Measurements from ENCODE around the gene RGS14.
A peak's percentile ranks its signal among the peaks of the same experiment; 100 is the strongest.

RGS14 gene

DNA sequence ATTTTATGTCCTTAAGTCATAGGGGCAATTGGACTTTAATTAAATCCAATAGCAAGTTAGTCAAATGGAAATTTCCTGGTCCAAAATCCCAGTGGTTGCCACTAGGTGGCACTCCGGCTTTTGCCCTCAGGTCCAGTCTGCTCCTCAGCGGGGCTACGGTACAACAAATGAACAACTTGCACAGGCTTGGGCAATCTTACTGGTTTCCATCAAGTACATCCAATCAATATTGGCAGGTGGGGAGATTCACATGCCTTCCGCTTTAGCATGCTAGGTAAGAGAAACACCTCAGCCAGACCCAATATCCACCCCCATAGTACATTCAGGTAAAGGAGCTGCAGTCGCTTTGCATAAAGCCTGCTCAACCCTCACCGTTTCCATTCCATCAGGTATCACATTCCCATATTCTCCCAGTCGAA is 39.8 kb upstream of the RGS14 start:
- H4K20me1 ChIP-seq (ENCODE audit: insufficient read depth, low read length), result no peaks in the 10 kb centered on the region
- H3K4me3 ChIP-seq (ENCODE audit: low read length), result no peak overlapping the region
- no peaks in the 10 kb centered on the region for H3K9me2 ChIP-seq (replicated peaks; ENCODE audit: insufficient read depth, low read length)
- H3K27ac ChIP-seq (ENCODE audit: low read length), result no peak overlapping the region
- no peaks in the 10 kb centered on the region for H3K36me3 ChIP-seq (replicated peaks; ENCODE audit: insufficient read depth, low read length)
- H3K4me2 ChIP-seq (ENCODE audit: low read depth, low read length), result no peak overlapping the region
- H2AFZ ChIP-seq (ENCODE audit: low read length), result no peak overlapping the region
- no peak overlapping the region for H3K9ac ChIP-seq (ENCODE audit: low read length)
- peaks cover 5% of the 10 kb centered on the region; the same call in 1 of the 2 replicates for H3F3A ChIP-seq (ENCODE audit: insufficient read depth, low read length)
- TF ChIP-seq, protein P1, sequence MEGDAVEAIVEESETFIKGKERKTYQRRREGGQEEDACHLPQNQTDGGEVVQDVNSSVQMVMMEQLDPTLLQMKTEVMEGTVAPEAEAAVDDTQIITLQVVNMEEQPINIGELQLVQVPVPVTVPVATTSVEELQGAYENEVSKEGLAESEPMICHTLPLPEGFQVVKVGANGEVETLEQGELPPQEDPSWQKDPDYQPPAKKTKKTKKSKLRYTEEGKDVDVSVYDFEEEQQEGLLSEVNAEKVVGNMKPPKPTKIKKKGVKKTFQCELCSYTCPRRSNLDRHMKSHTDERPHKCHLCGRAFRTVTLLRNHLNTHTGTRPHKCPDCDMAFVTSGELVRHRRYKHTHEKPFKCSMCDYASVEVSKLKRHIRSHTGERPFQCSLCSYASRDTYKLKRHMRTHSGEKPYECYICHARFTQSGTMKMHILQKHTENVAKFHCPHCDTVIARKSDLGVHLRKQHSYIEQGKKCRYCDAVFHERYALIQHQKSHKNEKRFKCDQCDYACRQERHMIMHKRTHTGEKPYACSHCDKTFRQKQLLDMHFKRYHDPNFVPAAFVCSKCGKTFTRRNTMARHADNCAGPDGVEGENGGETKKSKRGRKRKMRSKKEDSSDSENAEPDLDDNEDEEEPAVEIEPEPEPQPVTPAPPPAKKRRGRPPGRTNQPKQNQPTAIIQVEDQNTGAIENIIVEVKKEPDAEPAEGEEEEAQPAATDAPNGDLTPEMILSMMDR (IDR thresholded peaks at IDR 0.05; ENCODE audit: low read length), result peak; percentile 96
- TF ChIP-seq EZH2phosphoT487 (IDR thresholded peaks at IDR 0.05; ENCODE audit: low read length) (no peak), EZH2 (optimal IDR thresholded peaks at IDR 0.05; ENCODE audit: low read depth, low read length) (no peak)
- H3K4me1 ChIP-seq (ENCODE audit: low read length), result no peaks in the 10 kb centered on the region
- no peaks in the 10 kb centered on the region for H3K79me2 ChIP-seq (ENCODE audit: low read length)
- H3K9me3 ChIP-seq (replicated peaks; ENCODE audit: insufficient read depth, low read length), result no peaks in the 10 kb centered on the region
- peak; percentile 77 for DNase-seq
- no peaks in the 10 kb centered on the region for H3K27me3 ChIP-seq (replicated peaks; ENCODE audit: insufficient read depth, low read length)

DNA sequence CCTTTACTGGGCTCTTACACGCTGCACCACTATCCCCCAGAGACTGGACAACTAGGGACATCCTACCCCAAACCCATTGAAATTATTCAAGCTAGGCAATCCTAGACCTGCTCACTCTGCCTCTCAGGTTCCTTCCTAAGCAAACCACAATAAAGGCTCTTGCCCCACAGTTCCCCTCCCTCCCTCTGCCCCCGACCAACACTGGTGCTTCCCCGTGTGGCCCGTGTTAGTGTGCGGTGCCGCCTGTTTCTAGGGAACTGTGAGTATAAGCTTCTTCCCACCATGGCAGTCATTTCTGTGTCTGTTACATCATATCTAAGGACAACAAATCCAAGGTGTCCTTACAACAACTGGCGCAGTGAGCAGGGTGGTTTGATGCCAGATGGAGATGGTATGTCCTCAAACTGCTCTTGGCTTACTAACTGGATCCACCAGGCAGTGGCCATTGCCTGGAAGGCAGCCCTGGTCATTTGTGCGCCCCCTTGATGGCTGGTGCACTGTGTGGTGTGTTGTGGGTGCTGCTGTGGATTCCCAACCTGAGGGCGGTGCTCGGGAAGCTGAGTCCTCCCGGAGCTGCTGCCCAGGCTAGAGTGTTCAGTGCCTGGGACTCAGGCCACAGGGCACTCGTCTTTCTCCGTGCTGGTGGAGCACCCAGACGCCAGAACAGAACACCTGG is 37.7 kb upstream of the RGS14 start:
- H4K20me1 ChIP-seq (ENCODE audit: insufficient read depth, low read length), result no peaks in the 10 kb centered on the region
- no peak overlapping the region for H3K27ac ChIP-seq (ENCODE audit: low read length)
- H3K79me2 ChIP-seq (ENCODE audit: low read length), result no peaks in the 10 kb centered on the region
- no peaks in the 10 kb centered on the region for H3K9me2 ChIP-seq (replicated peaks; ENCODE audit: insufficient read depth, low read length)
- H3K4me3 ChIP-seq (ENCODE audit: low read length), result no peak overlapping the region
- no peak for DNase-seq
- H3K9me3 ChIP-seq (replicated peaks; ENCODE audit: insufficient read depth, low read length), result no peaks in the 10 kb centered on the region
- no peaks in the 10 kb centered on the region for H3K27me3 ChIP-seq (replicated peaks; ENCODE audit: insufficient read depth, low read length)
- TF ChIP-seq, protein P1 (IDR thresholded peaks at IDR 0.05; ENCODE audit: low read length), result no peak
- TF ChIP-seq EZH2 (optimal IDR thresholded peaks at IDR 0.05; ENCODE audit: low read depth, low read length), result no peak
- no peak for TF ChIP-seq EZH2phosphoT487 (IDR thresholded peaks at IDR 0.05; ENCODE audit: low read length)
- no peaks in the 10 kb centered on the region for H3K36me3 ChIP-seq (replicated peaks; ENCODE audit: insufficient read depth, low read length)
- no peaks in the 10 kb centered on the region for H3K4me1 ChIP-seq (ENCODE audit: low read length)
- no peak overlapping the region for H3K4me2 ChIP-seq (ENCODE audit: low read depth, low read length)
- H2AFZ ChIP-seq (ENCODE audit: low read length), result no peak overlapping the region
- no peak overlapping the region for H3K9ac ChIP-seq (ENCODE audit: low read length)
- H3F3A ChIP-seq (ENCODE audit: insufficient read depth, low read length), result 0 out of 2 replicates have a peak, but pooled peaks cover 4% of the 10 kb centered on the region

DNA sequence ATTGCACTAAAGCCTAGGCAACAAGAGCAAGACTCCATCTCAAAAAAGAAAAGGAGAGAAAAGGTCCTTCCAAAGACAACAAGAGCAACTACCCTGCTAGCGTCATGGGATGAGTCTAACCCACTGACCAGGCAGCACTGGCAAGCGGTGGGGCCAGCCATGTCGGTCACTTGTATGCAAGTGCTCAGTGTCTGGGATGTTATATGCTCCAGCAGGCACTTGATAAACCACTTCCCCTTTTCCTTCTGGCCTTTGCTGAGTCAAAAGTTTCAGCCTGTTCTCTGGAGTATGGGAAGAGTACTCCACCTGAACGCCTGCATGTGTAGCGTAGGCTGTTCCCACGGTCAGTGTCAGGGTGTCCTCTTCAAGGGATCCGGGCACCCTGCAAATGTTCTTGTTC is 36.8 kb upstream of the RGS14 start:
- no peaks in the 10 kb centered on the region for H4K20me1 ChIP-seq (ENCODE audit: insufficient read depth, low read length)
- no peak overlapping the region for H3K27ac ChIP-seq (ENCODE audit: low read length)
- TF ChIP-seq EZH2phosphoT487 (IDR thresholded peaks at IDR 0.05; ENCODE audit: low read length) (no peak), EZH2 (optimal IDR thresholded peaks at IDR 0.05; ENCODE audit: low read depth, low read length) (no peak)
- TF ChIP-seq, protein P1 (IDR thresholded peaks at IDR 0.05; ENCODE audit: low read length), result no peak
- H3K4me3 ChIP-seq (ENCODE audit: low read length), result no peak overlapping the region
- no peaks in the 10 kb centered on the region for H3K9me3 ChIP-seq (replicated peaks; ENCODE audit: insufficient read depth, low read length)
- no peaks in the 10 kb centered on the region for H3K9me2 ChIP-seq (replicated peaks; ENCODE audit: insufficient read depth, low read length)
- DNase-seq, result no peak
- no peaks in the 10 kb centered on the region for H3K79me2 ChIP-seq (ENCODE audit: low read length)
- no peak overlapping the region for H3K4me2 ChIP-seq (ENCODE audit: low read depth, low read length)
- H3K9ac ChIP-seq (ENCODE audit: low read length), result no peak overlapping the region
- 0 out of 2 replicates have a peak, but pooled peaks cover 4% of the 10 kb centered on the region for H3F3A ChIP-seq (ENCODE audit: insufficient read depth, low read length)
- H3K4me1 ChIP-seq (ENCODE audit: low read length), result no peaks in the 10 kb centered on the region
- H3K36me3 ChIP-seq (replicated peaks; ENCODE audit: insufficient read depth, low read length), result no peaks in the 10 kb centered on the region
- no peak overlapping the region for H2AFZ ChIP-seq (ENCODE audit: low read length)
- no peaks in the 10 kb centered on the region for H3K27me3 ChIP-seq (replicated peaks; ENCODE audit: insufficient read depth, low read length)

Measured in MM.1S (cell line).